Endothelial cell of umbilical vein (primary cell): Measurements from ENCODE around the gene PARD3B. TPM values are rescaled to one million over a fixed set of nuclear protein-coding genes. Genes with fewer than 3 reads are reported as not detected.
A peak's percentile ranks its signal among the peaks of the same experiment; 100 is the strongest.

ENCODE experiments used
- BruUV-seq: library from RNA; stranded (reverse); fragments of 400-500 nt; replicated peaks from 2 replicates; lab custom pipeline; 2021; lab: Mats Ljungman, UMichigan
- CTCF ChIA-PET: fragments of 300-600, 350-600 bp; sonication (Branson Sonifier 250); formaldehyde crosslinking; loops from one replicate; lab custom pipeline; 2021; ENCODE audit warnings: antibody characterized with exemption, inconsistent platforms; lab: Charles Lee
- POLR2A ChIA-PET: fragments of 300-600, 350-600 bp; sonication (Branson Sonifier 250); formaldehyde crosslinking; loops from one replicate; lab custom pipeline; 2021; ENCODE audit warnings: antibody characterized with exemption, inconsistent platforms; lab: Charles Lee
- DNase-seq: peaks from one replicate; pipeline ENCODE4 v3.0.0-alpha.2; 2011; ENCODE audit warnings: low read depth, low spot score
- FAIRE-seq: peaks from 2 replicates; lab custom pipeline; 2011; peaks lifted over from hg19 to GRCh38; lab: Jason Lieb, UNC
- H2AFZ ChIP-seq: 2 replicates; pipeline ENCODE4 v1.6.0; 2012; ENCODE audit warnings: low read depth, low read length, control low read depth, inconsistent platforms
- H3K27ac ChIP-seq: 2 replicates; pipeline ENCODE4 v1.5.1; 2011; ENCODE audit warnings: low read depth, mild to moderate bottlenecking, control low read depth, low read length, moderate library complexity; ENCODE audit not compliant: insufficient read depth
- H3K27me3 ChIP-seq, 2 experiments: 2 replicates each; pipeline versions ENCODE4 v1.6.0 to v1.6.1; 2011; ENCODE audit warnings: low read length in 2 of 2, mixed read lengths in 1 of 2; ENCODE audit not compliant: control insufficient read depth in 2 of 2, insufficient read depth in 2 of 2
- H3K36me3 ChIP-seq, 2 experiments: 2 replicates in 1 of 2; 3 replicates in 1 of 2; pipeline ENCODE4 v1.5.1; 2011; ENCODE audit warnings: low read length in 2 of 2, mild to moderate bottlenecking in 1 of 2, moderate library complexity in 1 of 2; ENCODE audit not compliant: control insufficient read depth in 2 of 2, insufficient read depth in 2 of 2; ENCODE audit errors: extremely low read depth in 1 of 2
- H3K4me1 ChIP-seq: 3 replicates; pipeline ENCODE4 v1.5.1; 2011; ENCODE audit warnings: mild to moderate bottlenecking, low read length; ENCODE audit not compliant: control insufficient read depth, insufficient read depth; ENCODE audit errors: extremely low read depth
- H3K4me2 ChIP-seq: 2 replicates; pipeline ENCODE4 v1.6.1; 2011; ENCODE audit warnings: low read length, control low read depth, mixed read lengths; ENCODE audit not compliant: insufficient read depth
- H3K4me3 ChIP-seq, 3 experiments: fragments of 200-600 bp in 1 of 3; sonication (generic), shearing (Covaris generic) in 1 of 3; replicated peaks in 1 of 3; 2 replicates each; pipeline ENCODE4 v1.5.1; 2011 to 2016; ENCODE audit warnings: control low read depth in 3 of 3, low read length in 3 of 3, mild to moderate bottlenecking in 2 of 3, inconsistent platforms in 1 of 3, low read depth in 1 of 3, moderate library complexity in 1 of 3; ENCODE audit not compliant: insufficient read depth in 1 of 3
- H3K79me2 ChIP-seq: 2 replicates; pipeline ENCODE4 v1.6.0; 2012; ENCODE audit warnings: low read length, inconsistent platforms; ENCODE audit not compliant: control insufficient read depth, insufficient read depth
- H3K9ac ChIP-seq: replicated peaks from 2 replicates; pipeline ENCODE3; 2011; ENCODE audit warnings: low read length, control low read depth; ENCODE audit not compliant: insufficient read depth; ENCODE audit errors: extremely low read depth
- H3K9me1 ChIP-seq: replicated peaks from 3 replicates; pipeline ENCODE4 v1.6.0; 2011; ENCODE audit warnings: mild to moderate bottlenecking, low read length; ENCODE audit not compliant: control insufficient read depth, insufficient read depth; ENCODE audit errors: extremely low read depth
- H3K9me3 ChIP-seq: replicated peaks from 2 replicates; pipeline ENCODE4 v1.5.1; 2012; ENCODE audit warnings: low read length, inconsistent platforms; ENCODE audit not compliant: control insufficient read depth, insufficient read depth
- H4K20me1 ChIP-seq: replicated peaks from 2 replicates; pipeline ENCODE3; 2011; ENCODE audit warnings: mild to moderate bottlenecking, low read length; ENCODE audit not compliant: control insufficient read depth, insufficient read depth; ENCODE audit errors: extremely low read depth
- CTCF ChIP-seq, 2 donors: IDR thresholded peaks; 1 replicate in 1 of 2; 2 replicates in 1 of 2; pipeline ENCODE4 v1.5.1; 2011; ENCODE audit warnings: low read length in 2 of 2, mild to moderate bottlenecking in 2 of 2, moderate library complexity in 2 of 2, control low read depth in 1 of 2, inconsistent platforms in 1 of 2, low read depth in 1 of 2; ENCODE audit not compliant: insufficient read depth in 1 of 2; ENCODE audit errors: extremely low read depth in 1 of 2
- JUN ChIP-seq: IDR thresholded peaks from 2 replicates; pipeline ENCODE4 v1.6.1; 2011; ENCODE audit warnings: borderline replicate concordance, low read depth; ENCODE audit not compliant: insufficient read length, insufficient read depth
- MYC ChIP-seq: IDR thresholded peaks from one replicate; pipeline ENCODE4 v1.6.1; 2011; ENCODE audit warnings: mild to moderate bottlenecking, low read depth, low read length
- dilution Hi-C: fragments of 300-500 bp; cut with MboI; formaldehyde crosslinking; loops from one replicate; pipeline ENCODE4 v1.15.0; 2019; ENCODE audit warnings: low sequenced_read_pairs; ENCODE audit not compliant: extremely low pct_ligation_motif_present
- intact Hi-C: fragments of 100-400 bp; cut with micrococcal nuclease; formaldehyde crosslinking; loops from one replicate; pipeline ENCODE4 v1.10.0; 2022
- polyA plus RNA-seq, 4 experiments: library from polyadenylated mRNA; depleted of rRNA in 3 of 4; stranded (reverse) in 3 of 4; unstranded in 1 of 4; fragments of >200 nt; gene quantifications; 2 replicates each; pipeline versions ENCODE4 v1.2.1 to v1.2.3, GENCODE V29; 2011 to 2012; ENCODE audit warnings: missing spikeins in 1 of 4
- total RNA-seq: library from RNA; stranded (reverse); gene quantifications from 2 replicates; pipeline ENCODE4 v1.2.3, GENCODE V29; 2021
- TF ChIP-seq, protein P1 (sequence below): IDR thresholded peaks from 2 replicates; pipeline ENCODE4 v1.6.1; 2011; ENCODE audit not compliant: insufficient read depth, insufficient read length

PARD3B gene
- total and polyA plus RNA-seq, 2 donors (not counting 3 experiments of a cell fraction or from before 2014, with no cell fraction given): 2.2 to 30.9 TPM

DNA sequence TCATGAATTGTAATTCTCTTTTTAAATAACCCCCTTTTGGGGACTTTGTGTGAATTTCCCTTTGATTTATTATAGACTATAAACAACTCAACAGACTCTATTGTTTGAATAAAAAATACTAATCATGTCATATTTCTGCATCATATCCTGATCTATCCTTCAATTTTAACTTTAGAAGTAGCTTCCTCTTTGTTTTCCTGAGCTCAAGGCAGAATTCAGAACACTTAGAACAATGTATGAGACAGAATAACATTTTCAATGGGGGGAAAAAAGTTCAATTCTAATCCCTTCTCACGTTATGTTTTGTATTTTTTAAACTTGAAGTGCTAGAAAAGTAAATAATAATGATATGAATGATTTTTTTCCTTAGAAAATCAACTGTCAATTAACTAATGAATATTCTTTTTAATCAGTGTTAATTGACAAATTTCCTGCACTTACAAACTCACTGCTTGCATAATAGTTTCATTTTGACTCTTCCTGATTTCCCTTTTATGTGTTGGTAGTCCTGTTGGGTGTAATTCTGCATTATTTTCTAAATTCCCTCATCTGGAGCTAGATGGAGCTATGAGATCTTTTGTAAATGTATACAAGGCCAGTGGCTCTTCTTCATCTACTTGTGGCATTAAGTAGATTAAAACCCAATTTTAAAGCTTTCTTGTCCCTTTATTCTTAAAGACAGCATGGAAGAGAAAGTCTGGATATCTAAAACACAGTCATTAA, 326.1 kb downstream of the PARD3B start:
- no peaks in the 10 kb centered on the region for H4K20me1 ChIP-seq
- H3K36me3 ChIP-seq: no peaks in the 10 kb centered on the region
- H3K27ac ChIP-seq: peak overlapping the region; percentile 42
- no peaks in the 10 kb centered on the region for H3K79me2 ChIP-seq
- TF ChIP-seq JUN: peak; percentile 6
- TF ChIP-seq, protein P1, sequence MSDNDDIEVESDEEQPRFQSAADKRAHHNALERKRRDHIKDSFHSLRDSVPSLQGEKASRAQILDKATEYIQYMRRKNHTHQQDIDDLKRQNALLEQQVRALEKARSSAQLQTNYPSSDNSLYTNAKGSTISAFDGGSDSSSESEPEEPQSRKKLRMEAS: no peak
- no peak for TF ChIP-seq MYC
- peak in 1 of 2 donors; percentile 20 for TF ChIP-seq CTCF (IDR thresholded peaks at IDR 0.05; ENCODE audit: extremely low read depth in 1 of 2, insufficient read depth in 1 of 2, low read depth in 1 of 2, low read length in 2 of 2)
- TSS peak; percentile 85 for BruUV-seq
- no peak overlapping the region for H3K4me3 ChIP-seq
- dilution Hi-C loops: no loop called here
- intact Hi-C loops: loop anchor here (1.0 to 10.0 kb wide), 7 partner anchors 546 to 847 kb away; no protein-coding TSS in a partner anchor
- CTCF ChIA-PET: interaction anchor here (0.7 to 5.4 kb wide), 19 partner anchors 10 to 850 kb away, joined by 3 to 62 read pairs (median 4); partner anchors contain the start of gene NRP2
- POLR2A ChIA-PET: no interaction called here
- DNase-seq (peak; percentile 87), FAIRE-seq (no peak)
- H3K4me1 ChIP-seq: peaks cover 14% of the 10 kb centered on the region
- H2AFZ ChIP-seq: no peak overlapping the region
- peak overlapping the region; percentile 58 for H3K9ac ChIP-seq
- no peaks in the 10 kb centered on the region for H3K9me3 ChIP-seq
- no peaks in the 10 kb centered on the region for H3K9me1 ChIP-seq
- H3K27me3 ChIP-seq: no peaks in the 10 kb centered on the region
- H3K4me2 ChIP-seq: peak overlapping the region; percentile 85
